HepG2 (cell line): Measurements from ENCODE around the gene ZNF771. TPM values are rescaled to one million over a fixed set of nuclear protein-coding genes. Genes with fewer than 3 reads are reported as not detected.

Source experiments
- EED ChIP-seq: sonication (generic); formaldehyde crosslinking; IDR thresholded peaks from 2 replicates; pipeline ENCODE4 v1.5.0; 2020; ENCODE audit warnings: mild to moderate bottlenecking, missing genetic modification reagents
- FOXA3 ChIP-seq: IDR thresholded peaks from 2 replicates; pipeline ENCODE4 v1.6.1; 2016; ENCODE audit warnings: missing genetic modification reagents, missing compliant biosample characterization
- FOXJ3 ChIP-seq: sonication (generic); formaldehyde crosslinking; IDR thresholded peaks from 2 replicates; pipeline ENCODE4 v1.4.0; 2020; ENCODE audit warnings: missing genetic modification reagents, mild to moderate bottlenecking, borderline replicate concordance
- GFI1 ChIP-seq: sonication (generic); formaldehyde crosslinking; IDR thresholded peaks from 2 replicates; pipeline ENCODE4 v1.5.0; 2020; ENCODE audit warnings: missing genetic modification reagents, mild to moderate bottlenecking, borderline replicate concordance
- GTF2F1 ChIP-seq: fragments of 150-350 bp; IDR thresholded peaks from 2 replicates; pipeline ENCODE4 v1.6.1; 2014; ENCODE audit warnings: low read length
- HIVEP1 ChIP-seq: sonication (generic); formaldehyde crosslinking; IDR thresholded peaks from 2 replicates; pipeline ENCODE4 v1.4.0; 2020; ENCODE audit warnings: mild to moderate bottlenecking, missing genetic modification reagents
- JARID2 ChIP-seq: sonication (generic); formaldehyde crosslinking; IDR thresholded peaks from 2 replicates; pipeline ENCODE4 v1.8.1; 2023; ENCODE audit warnings: missing genetic modification reagents, inconsistent platforms; ENCODE audit not compliant: insufficient replicate concordance
- PAXIP1 ChIP-seq: sonication (generic); formaldehyde crosslinking; conservative IDR thresholded peaks from 2 replicates; pipeline ENCODE4 v1.4.0; 2020; ENCODE audit warnings: mild to moderate bottlenecking, missing genetic modification reagents, moderate library complexity
- PRMT3 ChIP-seq: sonication (generic); formaldehyde crosslinking; IDR thresholded peaks from 2 replicates; pipeline ENCODE4 v1.8.1; 2022; ENCODE audit warnings: low read depth, mild to moderate bottlenecking, moderate library complexity, missing genetic modification reagents, borderline replicate concordance
- RBAK ChIP-seq: sonication (generic); formaldehyde crosslinking; IDR thresholded peaks from 2 replicates; pipeline ENCODE4 v1.5.1; 2020; ENCODE audit warnings: mild to moderate bottlenecking, missing genetic modification reagents
- RNF2 ChIP-seq: fragments of 450-650 bp; conservative IDR thresholded peaks from 2 replicates; pipeline ENCODE4 v1.6.1; 2016; ENCODE audit warnings: low read depth
- SOX6 ChIP-seq, 2 experiments: fragments of 450-650 bp in 1 of 2; sonication (generic) in 1 of 2; formaldehyde crosslinking in 1 of 2; IDR thresholded peaks; 2 replicates each; pipeline versions ENCODE4 v1.4.0 to v1.6.1; 2017 to 2020; ENCODE audit warnings: antibody characterized with exemption in 1 of 2, mild to moderate bottlenecking in 1 of 2, missing genetic modification reagents in 1 of 2
- TBX2 ChIP-seq: sonication (generic); formaldehyde crosslinking; IDR thresholded peaks from 2 replicates; pipeline ENCODE4 v1.5.0; 2020; ENCODE audit warnings: missing genetic modification reagents, mild to moderate bottlenecking, borderline replicate concordance
- ZBTB37 ChIP-seq: sonication (generic); formaldehyde crosslinking; IDR thresholded peaks from 2 replicates; pipeline ENCODE4 v1.4.0; 2020; ENCODE audit warnings: mild to moderate bottlenecking, missing genetic modification reagents
- ZKSCAN8 ChIP-seq: IDR thresholded peaks from 2 replicates; pipeline ENCODE4 v1.6.1; 2016; ENCODE audit warnings: borderline replicate concordance, missing genetic modification reagents, missing compliant biosample characterization
- ZNF615 ChIP-seq: sonication (generic); formaldehyde crosslinking; IDR thresholded peaks from 2 replicates; pipeline ENCODE4 v1.5.0; 2020; ENCODE audit warnings: mild to moderate bottlenecking, missing genetic modification reagents, borderline replicate concordance
- polyA plus RNA-seq, 8 experiments: library from polyadenylated mRNA; depleted of rRNA in 3 of 8; stranded (reverse) in 7 of 8; unstranded in 1 of 8; fragments of >200 nt; fragmentation: Illumina TruSeq in 4 of 8; extraction: Trizol in 4 of 8; gene quantifications; 2 replicates each; pipeline versions ENCODE4 v1.2.1 to v1.2.3, GENCODE V29; 2011 to 2016; ENCODE audit warnings: low read depth in 4 of 8, missing spikeins in 1 of 8, mixed read lengths in 1 of 8; ENCODE audit not compliant: insufficient read depth in 1 of 8
- total RNA-seq, 5 experiments: library from RNA; depleted of rRNA; stranded (reverse); fragments of >200 nt; fragmentation: Illumina TruSeq; extraction: Trizol; gene quantifications; 2 replicates each; pipeline ENCODE4 v1.2.3, GENCODE V29; 2016; ENCODE audit warnings: low read depth in 1 of 5
- TF ChIP-seq, protein P1 (sequence below): IDR thresholded peaks from 2 replicates; pipeline ENCODE4 v1.4.0; 2020; ENCODE audit warnings: mild to moderate bottlenecking, missing genetic modification reagents
- TF ChIP-seq, protein P2 (sequence below): IDR thresholded peaks from 2 replicates; pipeline ENCODE4 v1.6.1; 2016; ENCODE audit warnings: low read depth, borderline replicate concordance

ZNF771 gene
- total and polyA plus RNA-seq, 2 of the 13 experiments (the other 11 are each of a cell fraction or from before 2014, with no cell fraction given): 5.0 to 11.8 TPM

- TF ChIP-seq, protein P1, sequence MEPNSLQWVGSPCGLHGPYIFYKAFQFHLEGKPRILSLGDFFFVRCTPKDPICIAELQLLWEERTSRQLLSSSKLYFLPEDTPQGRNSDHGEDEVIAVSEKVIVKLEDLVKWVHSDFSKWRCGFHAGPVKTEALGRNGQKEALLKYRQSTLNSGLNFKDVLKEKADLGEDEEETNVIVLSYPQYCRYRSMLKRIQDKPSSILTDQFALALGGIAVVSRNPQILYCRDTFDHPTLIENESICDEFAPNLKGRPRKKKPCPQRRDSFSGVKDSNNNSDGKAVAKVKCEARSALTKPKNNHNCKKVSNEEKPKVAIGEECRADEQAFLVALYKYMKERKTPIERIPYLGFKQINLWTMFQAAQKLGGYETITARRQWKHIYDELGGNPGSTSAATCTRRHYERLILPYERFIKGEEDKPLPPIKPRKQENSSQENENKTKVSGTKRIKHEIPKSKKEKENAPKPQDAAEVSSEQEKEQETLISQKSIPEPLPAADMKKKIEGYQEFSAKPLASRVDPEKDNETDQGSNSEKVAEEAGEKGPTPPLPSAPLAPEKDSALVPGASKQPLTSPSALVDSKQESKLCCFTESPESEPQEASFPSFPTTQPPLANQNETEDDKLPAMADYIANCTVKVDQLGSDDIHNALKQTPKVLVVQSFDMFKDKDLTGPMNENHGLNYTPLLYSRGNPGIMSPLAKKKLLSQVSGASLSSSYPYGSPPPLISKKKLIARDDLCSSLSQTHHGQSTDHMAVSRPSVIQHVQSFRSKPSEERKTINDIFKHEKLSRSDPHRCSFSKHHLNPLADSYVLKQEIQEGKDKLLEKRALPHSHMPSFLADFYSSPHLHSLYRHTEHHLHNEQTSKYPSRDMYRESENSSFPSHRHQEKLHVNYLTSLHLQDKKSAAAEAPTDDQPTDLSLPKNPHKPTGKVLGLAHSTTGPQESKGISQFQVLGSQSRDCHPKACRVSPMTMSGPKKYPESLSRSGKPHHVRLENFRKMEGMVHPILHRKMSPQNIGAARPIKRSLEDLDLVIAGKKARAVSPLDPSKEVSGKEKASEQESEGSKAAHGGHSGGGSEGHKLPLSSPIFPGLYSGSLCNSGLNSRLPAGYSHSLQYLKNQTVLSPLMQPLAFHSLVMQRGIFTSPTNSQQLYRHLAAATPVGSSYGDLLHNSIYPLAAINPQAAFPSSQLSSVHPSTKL (CRISPR knock-in tag): peak; percentile 42; the same call in 1 of the 2 replicates
- TF ChIP-seq ZNF615 (CRISPR knock-in tag): no peak
- 0 out of 2 replicates have a peak, but pooled peaks have one; percentile 12 for TF ChIP-seq HIVEP1 (CRISPR knock-in tag)
- 0 out of 2 replicates have a peak, but pooled peaks have one; percentile 21 for TF ChIP-seq TBX2 (CRISPR knock-in tag)
- no peak for TF ChIP-seq SOX6 (IDR thresholded peaks at IDR 0.05)
- TF ChIP-seq SOX6 (CRISPR knock-in tag; IDR thresholded peaks at IDR 0.05): peak; percentile 67
- TF ChIP-seq JARID2: no peak
- no peak for TF ChIP-seq PAXIP1 (CRISPR knock-in tag)
- no peak for TF ChIP-seq RBAK (CRISPR knock-in tag)
- TF ChIP-seq PRMT3 (CRISPR knock-in tag): no peak
- TF ChIP-seq RNF2: no peak
- TF ChIP-seq, protein P2, sequence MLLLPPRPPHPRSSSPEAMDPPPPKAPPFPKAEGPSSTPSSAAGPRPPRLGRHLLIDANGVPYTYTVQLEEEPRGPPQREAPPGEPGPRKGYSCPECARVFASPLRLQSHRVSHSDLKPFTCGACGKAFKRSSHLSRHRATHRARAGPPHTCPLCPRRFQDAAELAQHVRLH: peak; percentile 89; the same call in 1 of the 2 replicates
- TF ChIP-seq GTF2F1: no peak
- TF ChIP-seq ZBTB37: 0 out of 2 replicates have a peak, but pooled peaks have one; percentile 7
- no peak; the same call in 1 of the 2 replicates for TF ChIP-seq FOXJ3
- TF ChIP-seq EED (CRISPR knock-in tag): no peak
- TF ChIP-seq ZKSCAN8 (CRISPR knock-in tag): peak; percentile 91
- peak; percentile 74; the same call in 1 of the 2 replicates for TF ChIP-seq GFI1 (CRISPR knock-in tag)
- TF ChIP-seq FOXA3: peak; percentile 56
These were observed 2.0 kb downstream of the ZNF771 start (continued) for GRCh38 chr16:30409125-30410060.
